Activated naive CD8-positive, alpha-beta T cell treated with anti-CD3 and anti-CD28 coated beads, Interleukin-2, amount 10 ng/mL, durations not matched to agents 7 days and 5 days (primary cell): Measurements from ENCODE around the gene CP. TPM values are rescaled to one million over a fixed set of nuclear protein-coding genes. Genes with fewer than 3 reads are reported as not detected.

ENCODE experiments used
- ATAC-seq: fragments of 150-1000 bp; cut with Tn5 transposase; one replicate; pipeline ENCODE4 v1.10.0; 2021; ENCODE audit warnings: low read depth, moderate library complexity
- POLR2A ChIA-PET: fragments of 350-600 bp; sonication (Branson Sonifier 250); formaldehyde crosslinking; loops from one replicate; lab custom pipeline; 2021; ENCODE audit warnings: antibody characterized with exemption; lab: Charles Lee
- DNase-seq: peaks from one replicate; pipeline ENCODE4 v3.0.0; 2021
- H3K27ac Mint-ChIP-seq: one replicate; pipeline ENCODE4 v1.8.0; 2022; ENCODE audit warnings: mild to moderate bottlenecking, mixed read lengths
- H3K27me3 Mint-ChIP-seq: one replicate; pipeline ENCODE4 v1.8.0; 2022; ENCODE audit warnings: mild to moderate bottlenecking, moderate library complexity, mixed read lengths
- H3K36me3 Mint-ChIP-seq: one replicate; pipeline ENCODE4 v1.8.0; 2021; ENCODE audit warnings: mild to moderate bottlenecking, mixed read lengths
- H3K4me1 Mint-ChIP-seq: one replicate; pipeline ENCODE4 v1.8.0; 2021; ENCODE audit warnings: mixed read lengths
- H3K4me3 Mint-ChIP-seq: one replicate; pipeline ENCODE4 v1.8.0; 2022; ENCODE audit warnings: mild to moderate bottlenecking, moderate library complexity, mixed read lengths
- H3K9me3 Mint-ChIP-seq: one replicate; pipeline ENCODE4 v1.8.0; 2021; ENCODE audit warnings: mixed read lengths
- total RNA-seq, 2 experiments: library from RNA; stranded (reverse); gene quantifications; one replicate each; pipeline ENCODE4 v1.2.3, GENCODE V29; 2021

CP gene
- total RNA-seq, 2 experiments from 2014 or later = not detected

GRCh38 chr3:149152420-149152819, 69.2 kb downstream of the CP start:
- POLR2A ChIA-PET = interaction anchor here (0.7 kb wide), 1 partner anchor 23 kb away, joined by 5 read pairs; the partner anchor contains the start of gene HPS3
- Mint-ChIP-seq H3K27ac (no peak overlapping the region), H3K4me1 (peaks cover 20% of the 10 kb centered on the region), H3K27me3 (no peaks in the 10 kb centered on the region), H3K9me3 (no peaks in the 10 kb centered on the region), H3K4me3 (peak overlapping the region; percentile 50), H3K36me3 (peaks cover 35% of the 10 kb centered on the region)
- ATAC-seq (peak; percentile 87), DNase-seq (no peak)

GRCh38 chr3:149151843-149152242, 69.8 kb downstream of the CP start:
- H3K27ac Mint-ChIP-seq = no peak overlapping the region
- no peak for DNase-seq
- peaks cover 19% of the 10 kb centered on the region for H3K4me1 Mint-ChIP-seq
- peaks cover 33% of the 10 kb centered on the region for H3K36me3 Mint-ChIP-seq
- peak overlapping the region; percentile 50 for H3K4me3 Mint-ChIP-seq
- ATAC-seq = no peak
- no peaks in the 10 kb centered on the region for H3K9me3 Mint-ChIP-seq
- POLR2A ChIA-PET = interaction anchor here (0.6 to 0.7 kb wide), 2 partner anchors 22 to 352 kb away, joined by 3 read pairs; no protein-coding TSS in a partner anchor
- H3K27me3 Mint-ChIP-seq = no peaks in the 10 kb centered on the region

GRCh38 chr3:149150436-149150835, 71.2 kb downstream of the CP start:
- peaks cover 34% of the 10 kb centered on the region for H3K36me3 Mint-ChIP-seq
- POLR2A ChIA-PET = no interaction called here
- H3K9me3 Mint-ChIP-seq = no peaks in the 10 kb centered on the region
- peaks cover 21% of the 10 kb centered on the region for H3K4me1 Mint-ChIP-seq
- H3K27me3 Mint-ChIP-seq = no peaks in the 10 kb centered on the region
- DNase-seq (no peak), ATAC-seq (no peak)
- no peak overlapping the region for H3K4me3 Mint-ChIP-seq
- no peak overlapping the region for H3K27ac Mint-ChIP-seq

- no peak overlapping the region for H3K27ac Mint-ChIP-seq
- POLR2A ChIA-PET = interaction anchor here (2.9 kb wide), 1 partner anchor 16 kb away, joined by 11 read pairs; the partner anchor contains the start of gene HPS3
- peaks cover 43% of the 10 kb centered on the region for H3K36me3 Mint-ChIP-seq
- H3K9me3 Mint-ChIP-seq = no peaks in the 10 kb centered on the region
- H3K27me3 Mint-ChIP-seq = no peaks in the 10 kb centered on the region
- peak; percentile 77 for ATAC-seq
- H3K4me1 Mint-ChIP-seq = peaks cover 9% of the 10 kb centered on the region
- no peak overlapping the region for H3K4me3 Mint-ChIP-seq
- DNase-seq = no peak
These were observed 75.7 kb downstream of the CP start for GRCh38 chr3:149145974-149146373.

GRCh38 chr3:149145356-149145755, 76.3 kb downstream of the CP start:
- POLR2A ChIA-PET = interaction anchor here (2.9 kb wide), 1 partner anchor 16 kb away, joined by 11 read pairs; the partner anchor contains the start of gene HPS3
- Mint-ChIP-seq H3K27ac (no peak overlapping the region), H3K4me3 (no peak overlapping the region), H3K4me1 (peaks cover 9% of the 10 kb centered on the region), H3K36me3 (peaks cover 42% of the 10 kb centered on the region), H3K9me3 (no peaks in the 10 kb centered on the region), H3K27me3 (no peaks in the 10 kb centered on the region)
- ATAC-seq (no peak), DNase-seq (no peak)

- Mint-ChIP-seq H3K4me1 (peaks cover 9% of the 10 kb centered on the region), H3K36me3 (peaks cover 32% of the 10 kb centered on the region), H3K4me3 (no peak overlapping the region), H3K27ac (no peak overlapping the region), H3K27me3 (no peaks in the 10 kb centered on the region), H3K9me3 (no peaks in the 10 kb centered on the region)
- ATAC-seq = no peak
- no peak for DNase-seq
- POLR2A ChIA-PET = no interaction called here
These were observed 78.9 kb downstream of the CP start for GRCh38 chr3:149142682-149143081.

- no peak overlapping the region for H3K27ac Mint-ChIP-seq
- no peak for DNase-seq
- H3K27me3 Mint-ChIP-seq = no peaks in the 10 kb centered on the region
- H3K36me3 Mint-ChIP-seq = peaks cover 21% of the 10 kb centered on the region
- no peak overlapping the region for H3K4me3 Mint-ChIP-seq
- POLR2A ChIA-PET = no interaction called here
- ATAC-seq = no peak
- H3K4me1 Mint-ChIP-seq = peaks cover 19% of the 10 kb centered on the region
- no peaks in the 10 kb centered on the region for H3K9me3 Mint-ChIP-seq
These were observed 87.1 kb downstream of the CP start for GRCh38 chr3:149134575-149134974.

DNA sequence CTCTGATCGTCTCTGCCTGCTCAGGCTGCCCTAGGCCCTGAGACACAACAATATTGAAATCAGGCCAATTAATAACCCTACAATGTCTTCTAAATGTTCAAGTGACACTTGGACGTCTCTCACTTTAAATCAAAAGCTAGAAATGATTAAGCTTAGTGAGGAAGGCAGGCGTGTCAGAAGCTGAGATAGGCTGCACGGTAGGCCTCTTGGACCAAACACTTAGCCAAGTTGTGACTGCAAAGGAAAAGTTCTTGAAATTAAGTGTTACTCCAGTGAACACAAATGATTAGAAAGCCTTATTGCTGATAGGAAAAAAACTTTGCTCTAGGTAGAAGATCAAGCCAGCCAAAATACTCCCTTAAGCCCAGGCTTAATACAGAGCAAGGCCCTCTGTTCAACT, 90.0 kb downstream of the CP start:
- POLR2A ChIA-PET = interaction anchor here (0.6 kb wide), 1 partner anchor 1479 kb away, joined by 3 read pairs; no protein-coding TSS in a partner anchor
- no peaks in the 10 kb centered on the region for H3K9me3 Mint-ChIP-seq
- DNase-seq (no peak), ATAC-seq (no peak)
- peaks cover 21% of the 10 kb centered on the region for H3K36me3 Mint-ChIP-seq
- no peak overlapping the region for H3K27ac Mint-ChIP-seq
- peaks cover 5% of the 10 kb centered on the region for H3K27me3 Mint-ChIP-seq
- peaks cover 26% of the 10 kb centered on the region for H3K4me1 Mint-ChIP-seq
- H3K4me3 Mint-ChIP-seq = peak overlapping the region; percentile 91

- peak; percentile 88 for ATAC-seq
- POLR2A ChIA-PET = interaction anchor here (0.5 to 1.9 kb wide), 13 partner anchors 9 to 174 kb away, joined by 3 to 11 read pairs (median 3); partner anchors contain the start of gene GYG1
- Mint-ChIP-seq H3K4me1 (peaks cover 26% of the 10 kb centered on the region), H3K27ac (peak within 1 kb of the TSS; percentile 90), H3K9me3 (no peaks in the 10 kb centered on the region), H3K4me3 (peak within 1 kb of the TSS; percentile 91), H3K36me3 (peaks cover 18% of the 10 kb centered on the region), H3K27me3 (peaks cover 5% of the 10 kb centered on the region)
- DNase-seq = peak; percentile 90
These were observed 92.1 kb downstream of the CP start, which contains the start of gene HPS3 for GRCh38 chr3:149129326-149130205. Gene HPS3, plus strand, starts transcription at chr3:149129638. Its CDS starts 86 bp downstream, at chr3:149129724.

GRCh38 chr3:149128821-149129220, 92.8 kb downstream of the CP start:
- no peaks in the 10 kb centered on the region for H3K9me3 Mint-ChIP-seq
- peak overlapping the region; percentile 91 for H3K4me3 Mint-ChIP-seq
- DNase-seq = no peak
- H3K4me1 Mint-ChIP-seq = peaks cover 26% of the 10 kb centered on the region
- H3K36me3 Mint-ChIP-seq = peaks cover 15% of the 10 kb centered on the region
- peaks cover 8% of the 10 kb centered on the region for H3K27me3 Mint-ChIP-seq
- H3K27ac Mint-ChIP-seq = peak overlapping the region; percentile 66
- no peak for ATAC-seq
- POLR2A ChIA-PET = interaction anchor here (0.7 to 1.9 kb wide), 5 partner anchors 9 to 137 kb away, joined by 3 to 11 read pairs (median 5); partner anchors contain the start of gene GYG1

- peaks cover 4% of the 10 kb centered on the region for H3K27me3 Mint-ChIP-seq
- no peak overlapping the region for H3K27ac Mint-ChIP-seq
- POLR2A ChIA-PET = no interaction called here
- H3K9me3 Mint-ChIP-seq = no peaks in the 10 kb centered on the region
- H3K4me3 Mint-ChIP-seq = no peak overlapping the region
- peaks cover 5% of the 10 kb centered on the region for H3K4me1 Mint-ChIP-seq
- ATAC-seq = no peak
- no peak for DNase-seq
- no peaks in the 10 kb centered on the region for H3K36me3 Mint-ChIP-seq
These were observed 98.7 kb downstream of the CP start for GRCh38 chr3:149122721-149123578.
